GM21786 (cell line): Measurements from ENCODE around the gene TMEM119.

Experiments used
- ATAC-seq: cut with Tn5 transposase; IDR thresholded peaks from one replicate; pipeline ENCODE4 v1.9.1; 2021; ENCODE audit not compliant: unreplicated experiment

TMEM119 gene

DNA sequence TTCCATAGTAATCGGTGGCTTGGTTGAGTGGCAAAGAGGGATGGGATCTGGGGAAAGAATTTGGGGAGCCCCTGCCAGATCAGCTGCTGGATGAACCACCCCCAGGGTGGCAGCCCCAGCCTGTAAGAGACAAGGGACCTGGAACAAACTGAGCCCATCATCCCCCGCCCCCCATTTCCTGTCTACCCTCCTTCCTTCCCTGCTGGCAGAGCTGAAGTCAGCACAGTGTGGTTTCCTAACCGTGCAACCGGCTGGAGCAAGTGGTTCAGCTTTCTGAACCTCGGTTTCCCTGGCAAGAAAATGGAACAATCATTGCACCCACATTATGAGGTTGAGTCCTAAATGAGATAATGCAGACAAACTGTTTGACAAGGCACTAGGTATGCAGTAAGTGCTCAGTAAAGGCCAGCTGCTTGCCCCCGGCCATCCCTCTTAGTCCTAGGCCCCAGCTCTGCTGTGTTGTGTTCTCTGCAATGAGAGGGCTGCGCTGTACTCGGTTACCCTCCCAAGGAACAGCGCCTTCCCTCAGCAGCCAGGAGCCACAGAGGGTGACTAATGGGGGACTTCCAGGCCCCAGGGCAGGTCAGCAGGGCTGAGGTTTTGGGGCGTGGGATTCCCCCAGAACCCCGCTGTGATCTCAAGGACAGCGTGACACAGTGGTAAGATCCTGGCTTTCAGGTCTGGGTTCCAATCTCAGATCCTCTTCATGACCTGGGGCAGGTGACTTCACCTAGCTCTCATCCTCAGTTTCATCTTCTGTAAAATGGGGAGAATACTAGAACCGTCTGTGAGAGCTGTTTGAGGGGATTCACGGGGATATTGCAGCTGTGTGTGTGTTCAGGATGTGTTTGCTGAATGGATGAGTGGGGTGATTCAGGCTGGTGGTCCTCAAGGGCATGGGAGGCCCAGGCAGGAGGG lies 19.3 kb upstream of the TMEM119 start:
- ATAC-seq = peak; percentile 82

DNA sequence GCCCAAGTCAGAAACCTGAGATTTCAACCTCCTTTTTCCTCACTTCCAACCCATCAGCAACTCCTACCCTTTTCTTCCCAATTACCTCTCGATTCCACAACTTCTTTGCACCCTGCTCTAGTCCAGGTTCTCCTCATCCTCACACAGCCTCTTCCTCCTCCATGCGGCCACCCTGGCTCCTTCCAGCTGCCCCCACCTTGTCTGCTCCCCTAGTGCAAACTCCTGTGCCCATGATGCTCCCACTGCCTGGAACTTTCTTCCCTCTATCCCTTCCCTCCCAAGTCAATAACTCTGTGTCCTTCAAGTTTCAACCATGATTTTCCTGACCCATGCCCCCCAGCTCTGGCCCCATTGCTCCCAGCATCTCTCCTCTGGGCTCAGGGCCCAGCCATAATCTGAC lies 18.5 kb upstream of the TMEM119 start:
- ATAC-seq = no peak

GRCh38 chr12:108615918-108616317 lies 18.0 kb upstream of the TMEM119 start:
- ATAC-seq = no peak

DNA sequence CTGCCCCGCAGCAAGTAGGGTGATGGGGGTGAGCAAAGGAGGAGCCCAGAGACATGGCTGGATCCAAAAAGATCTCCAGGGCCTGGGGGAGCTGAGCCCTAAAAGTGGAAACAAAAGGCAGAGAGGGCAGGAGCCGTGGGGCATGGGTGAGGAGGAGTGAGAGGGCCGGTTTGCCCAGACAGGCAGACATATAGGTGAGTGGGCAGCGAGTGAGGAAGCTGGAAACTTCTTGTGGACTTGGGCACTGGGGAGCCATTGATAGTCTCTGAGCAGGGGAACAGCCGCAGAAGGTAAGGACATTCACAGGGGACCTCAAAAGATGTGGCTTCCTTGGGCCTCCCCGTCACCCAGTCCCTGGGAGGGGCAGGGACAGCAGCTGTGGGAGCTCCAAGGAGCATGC lies 16.8 kb upstream of the TMEM119 start:
- ATAC-seq = no peak

GRCh38 chr12:108614041-108614440 lies 16.2 kb upstream of the TMEM119 start:
- no peak for ATAC-seq

DNA sequence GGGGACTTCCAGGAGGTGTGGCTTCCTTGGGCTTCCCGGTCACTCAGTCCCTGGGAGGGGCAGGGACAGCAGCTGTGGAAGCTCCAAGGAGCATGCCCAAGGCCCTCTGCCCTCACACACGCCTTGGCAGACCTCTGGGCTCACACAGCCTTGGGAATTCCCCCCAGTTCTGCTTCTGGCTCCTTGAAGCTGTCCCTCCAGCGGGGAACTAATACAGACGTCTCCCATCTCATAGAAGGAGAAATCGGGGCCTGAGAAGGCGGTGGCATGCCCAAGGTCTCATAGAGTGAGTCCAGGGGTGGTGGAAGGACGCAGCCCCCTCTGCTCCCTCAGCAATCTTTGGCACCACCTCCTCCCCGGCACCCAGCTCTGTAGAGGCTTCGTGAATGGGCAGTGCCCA lies 15.7 kb upstream of the TMEM119 start:
- no peak for ATAC-seq

DNA sequence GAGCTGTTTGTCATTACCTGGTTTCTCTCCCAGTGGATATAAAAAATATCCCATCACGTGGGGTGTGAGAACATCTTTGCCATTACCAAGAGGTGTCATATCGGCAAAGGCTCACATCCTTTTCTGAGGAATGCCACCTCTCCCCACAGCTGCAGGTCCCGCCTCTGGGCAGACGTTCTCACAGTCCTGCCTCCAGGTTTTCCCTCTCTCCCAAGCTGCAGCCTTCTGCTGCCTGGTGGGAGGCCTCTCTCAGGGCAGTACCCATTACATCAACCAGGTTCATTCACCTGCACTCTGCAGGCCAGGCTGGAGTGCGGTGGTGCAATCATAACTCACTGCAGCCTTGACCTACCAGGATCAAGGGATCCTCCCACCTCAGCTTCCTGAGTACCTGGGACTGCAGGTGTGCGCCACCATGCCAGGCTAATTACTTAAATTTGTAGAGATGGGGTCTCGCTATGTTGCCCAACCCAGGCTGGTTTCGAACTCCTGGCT lies 15.0 kb upstream of the TMEM119 start:
- ATAC-seq = no peak

DNA sequence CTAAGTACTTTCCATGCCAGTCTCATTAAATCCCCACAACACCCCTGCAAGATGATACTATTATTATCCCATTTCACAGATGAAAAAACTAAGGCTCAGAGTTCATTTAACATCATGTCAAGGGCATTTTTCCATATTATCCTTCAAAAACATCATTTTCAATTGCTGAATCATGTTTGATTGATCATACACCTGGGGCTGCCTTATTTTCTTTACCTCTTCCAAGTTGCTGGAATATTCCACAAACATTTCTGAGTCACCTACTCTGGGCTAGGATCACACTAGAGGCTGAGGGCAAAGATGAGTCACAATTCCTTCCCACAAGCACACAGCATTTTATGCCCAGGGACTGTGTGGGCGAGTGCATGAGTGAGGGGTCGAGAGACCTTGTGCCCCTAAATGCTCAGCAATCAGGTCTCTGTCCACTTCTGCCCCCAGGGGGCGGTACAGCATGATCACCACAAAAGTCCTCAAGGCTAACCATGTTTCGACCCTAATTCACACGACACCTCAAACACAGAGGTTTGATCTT lies 14.1 kb upstream of the TMEM119 start:
- no peak for ATAC-seq

DNA sequence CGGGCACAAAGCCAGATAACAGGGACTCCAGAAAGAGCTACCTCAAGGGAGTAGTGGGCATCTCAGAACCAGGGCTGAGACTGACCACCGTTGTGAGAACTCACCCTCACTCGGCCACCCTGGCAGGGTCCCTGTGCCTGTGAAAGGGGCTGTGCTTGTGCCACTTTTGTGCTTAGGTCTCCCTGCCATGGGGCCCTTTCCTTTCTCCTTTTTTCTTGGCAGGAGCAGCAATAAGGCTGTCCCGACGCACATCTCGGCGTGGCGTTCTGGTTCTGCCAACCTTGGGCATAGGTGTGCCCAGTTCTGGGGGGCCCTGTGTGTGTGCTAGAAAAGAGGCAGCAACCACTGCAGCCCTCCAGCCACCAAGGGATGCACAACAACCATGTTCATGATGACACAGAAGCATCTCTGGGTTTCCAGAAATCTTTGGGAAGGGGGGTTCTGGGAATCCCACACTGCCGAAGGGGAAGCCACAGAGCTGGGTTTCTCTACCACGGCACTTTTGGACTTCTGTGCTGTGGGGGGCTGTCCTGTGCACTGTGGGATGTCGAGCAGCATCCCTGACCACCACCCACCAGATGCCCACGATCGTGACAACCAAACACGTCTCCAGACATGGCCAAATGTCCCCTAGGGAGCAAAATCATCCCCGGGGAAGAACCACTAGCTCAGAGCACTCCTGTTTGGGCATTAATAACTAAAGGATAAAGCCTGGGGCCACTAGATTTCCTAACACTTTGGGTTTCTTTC lies 13.1 kb upstream of the TMEM119 start:
- ATAC-seq = no peak

- ATAC-seq = no peak
Observed at GRCh38 chr12:108610336-108610815, 12.5 kb upstream of the TMEM119 start.

GRCh38 chr12:108609537-108610335 lies 11.9 kb upstream of the TMEM119 start:
- ATAC-seq = no peak

- ATAC-seq = no peak
Observed at GRCh38 chr12:108608616-108609015, 10.7 kb upstream of the TMEM119 start.

GRCh38 chr12:108607981-108608600 lies 10.2 kb upstream of the TMEM119 start:
- ATAC-seq = no peak

GRCh38 chr12:108606492-108606891 lies 8.6 kb upstream of the TMEM119 start:
- ATAC-seq = no peak

- no peak for ATAC-seq
Observed at GRCh38 chr12:108605690-108606406, 8.0 kb upstream of the TMEM119 start.

- ATAC-seq = no peak
Observed at GRCh38 chr12:108605000-108605689, 7.3 kb upstream of the TMEM119 start.

DNA sequence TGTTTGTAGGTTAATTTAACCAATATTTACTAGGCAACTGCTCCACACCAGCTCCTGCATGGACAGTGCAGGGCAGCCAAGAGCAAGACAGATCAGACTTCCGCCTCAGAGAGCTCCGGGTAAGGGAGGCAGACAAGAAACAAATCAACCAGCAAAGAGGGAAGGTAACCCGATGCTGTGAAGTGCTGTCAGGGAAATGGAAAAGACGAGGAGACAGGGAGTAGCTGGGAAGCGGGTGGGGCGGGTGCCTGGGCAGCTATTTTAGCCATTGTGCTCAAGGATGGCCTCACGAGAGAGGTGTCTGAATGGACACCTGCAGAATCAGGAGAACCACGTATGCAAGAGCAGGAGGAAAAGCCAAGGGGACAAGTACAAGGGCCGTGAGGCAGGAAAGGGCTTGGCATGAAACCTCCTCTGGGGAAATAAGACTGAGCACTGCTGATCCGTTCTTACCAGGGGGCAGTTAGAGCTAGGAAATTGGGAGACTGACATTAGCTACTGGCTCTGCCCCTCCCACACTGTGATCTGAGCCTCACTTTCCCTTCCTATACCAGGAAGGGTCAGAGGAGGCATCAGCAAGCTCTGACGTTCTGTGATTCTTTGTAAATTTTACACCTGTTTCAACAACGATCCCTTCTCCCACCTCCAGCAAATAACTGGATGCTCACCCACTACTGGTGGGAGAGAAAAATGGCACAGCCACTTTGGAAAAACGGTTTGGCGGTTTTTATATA lies 6.5 kb upstream of the TMEM119 start:
- ATAC-seq = no peak

- ATAC-seq = no peak
Observed at GRCh38 chr12:108603743-108604142, 5.9 kb upstream of the TMEM119 start.
